ENCODE measurements around the gene SLC6A17. TPM values are rescaled to one million over a fixed set of nuclear protein-coding genes. Genes with fewer than 3 reads are reported as not detected.

The SLC6A17 gene
- total and polyA plus RNA-seq, 9 of the 15 experiments (the other 6 are each of a cell fraction or from before 2014, with no cell fraction given), result not detected

DNA sequence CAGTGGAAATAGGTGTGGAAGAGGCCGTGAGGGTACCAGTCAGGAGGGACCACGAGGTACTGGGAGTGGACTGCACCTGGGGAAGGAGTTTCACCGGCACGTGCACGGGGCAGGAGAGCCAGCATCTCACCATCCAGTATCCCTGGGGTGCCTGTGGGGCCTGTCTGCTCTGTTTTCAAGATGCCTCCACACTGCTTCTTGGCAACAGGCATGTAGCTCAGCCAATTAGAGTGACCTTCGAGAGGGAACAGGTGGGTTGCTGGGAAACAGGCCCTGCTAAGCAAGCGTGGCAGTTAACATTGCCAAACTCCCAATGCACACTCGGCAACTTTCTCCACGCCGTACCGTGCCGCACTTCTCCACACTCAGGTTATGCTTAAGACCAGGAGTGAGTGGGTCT lies 77.5 kb downstream of the SLC6A17 start:
- H3K27me3 ChIP-seq (ENCODE audit: control insufficient read depth in 2 of 2, insufficient read depth in 2 of 2, low read length in 2 of 2), result peaks cover 45 to 95% of the 10 kb centered on the region in 2 experiments; a peak in 4 of 5 replicates
- CTCF ChIA-PET (ENCODE audit: low intra/inter-chr PET ratio), result no interaction called here
- POLR2A ChIA-PET, result interaction anchor here (1.0 to 3.2 kb wide), 4 partner anchors 9 to 119 kb away, joined by 3 to 19 read pairs (median 4); no protein-coding TSS in a partner anchor
- H3K9me3 ChIP-seq (replicated peaks; ENCODE audit: control insufficient read depth, insufficient read depth, low read depth, low read length), result no peaks in the 10 kb centered on the region
- H3K4me2 ChIP-seq (ENCODE audit: insufficient read depth, low read length), result no peak overlapping the region
- ATAC-seq, result no peak
- no peak overlapping the region for H3K4me3 ChIP-seq
- in situ Hi-C loops (cut with MboI), result no loop called here
- H2AFZ ChIP-seq (ENCODE audit: low read depth, low read length), result no peak overlapping the region
- TF ChIP-seq GTF2F1 (IDR thresholded peaks at IDR 0.05; ENCODE audit: low read depth, low read length) (no peak), BHLHE40 (IDR thresholded peaks at IDR 0.05; ENCODE audit: low read length) (0 out of 2 replicates have a peak, but pooled peaks have one; percentile 5)
- no peaks in the 10 kb centered on the region for H3K79me2 ChIP-seq (ENCODE audit: control insufficient read depth, insufficient read depth, low read length)
- BruUV-seq (replicated peaks), result no TSS peak
- no peaks in the 10 kb centered on the region for H3K36me3 ChIP-seq (ENCODE audit: control insufficient read depth, insufficient read depth, low read length)
- H3K27ac ChIP-seq (ENCODE audit: extremely low read depth, low read depth, low read length), result no peak overlapping the region
- no peak for DNase-seq (ENCODE audit: extremely low read depth in 1 of 4, low spot score in 3 of 4)
- H4K20me1 ChIP-seq (replicated peaks; ENCODE audit: control insufficient read depth, insufficient read depth, low read length), result peaks cover 48% of the 10 kb centered on the region
- no peak overlapping the region for H3K9ac ChIP-seq (ENCODE audit: insufficient read depth in 1 of 2, low read depth in 2 of 2, low read length in 2 of 2)
- intact Hi-C loops (cut with micrococcal nuclease), result no loop called here
- WGBS (ENCODE audit: insufficient coverage, low coverage, missing lambda C conversion rate), result under 1% methylated on average over 12 of the region's 12 CpGs
- FAIRE-seq, result no peak
- peaks cover 0 to 10% of the 10 kb centered on the region in 2 experiments; a peak in 2 of 5 replicates for H3K4me1 ChIP-seq (replicated peaks in 1 of 2; ENCODE audit: control insufficient read depth in 2 of 2, insufficient read depth in 2 of 2, low read length in 2 of 2)
- no peaks in the 10 kb centered on the region for H3K9me1 ChIP-seq (ENCODE audit: control insufficient read depth, insufficient read depth, low read length)

DNA sequence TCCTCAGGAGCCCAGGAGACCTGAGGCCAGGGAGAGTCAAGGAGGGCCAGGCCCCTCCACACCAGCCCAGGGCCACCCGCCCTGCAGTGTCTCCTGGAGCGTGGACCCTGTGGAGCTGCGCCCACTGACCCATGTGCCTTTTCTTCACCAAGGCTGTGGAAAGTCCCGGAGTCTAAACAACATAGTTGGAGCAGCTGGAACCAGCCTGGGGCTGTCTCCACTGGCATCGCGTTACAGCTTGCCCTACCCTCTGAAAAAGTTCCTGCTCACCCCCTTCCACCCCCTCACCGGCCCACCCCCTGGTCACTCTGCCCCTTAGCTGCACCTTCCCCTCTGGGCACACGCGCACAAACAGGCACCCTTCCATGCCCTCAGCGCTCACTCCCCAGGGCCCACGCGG lies 78.1 kb downstream of the SLC6A17 start:
- DNase-seq (ENCODE audit: extremely low read depth in 1 of 4, low spot score in 3 of 4) (no peak), FAIRE-seq (no peak), ATAC-seq (no peak)
- H2AFZ ChIP-seq (ENCODE audit: low read depth, low read length), result no peak overlapping the region
- no peaks in the 10 kb centered on the region for H3K79me2 ChIP-seq (ENCODE audit: control insufficient read depth, insufficient read depth, low read length)
- no peak overlapping the region for H3K4me2 ChIP-seq (ENCODE audit: insufficient read depth, low read length)
- no peaks in the 10 kb centered on the region for H3K9me1 ChIP-seq (ENCODE audit: control insufficient read depth, insufficient read depth, low read length)
- intact Hi-C loops (cut with micrococcal nuclease), result no loop called here
- peaks cover 40 to 95% of the 10 kb centered on the region in 2 experiments; a peak in 4 of 5 replicates for H3K27me3 ChIP-seq (ENCODE audit: control insufficient read depth in 2 of 2, insufficient read depth in 2 of 2, low read length in 2 of 2)
- peaks cover 0 to 6% of the 10 kb centered on the region in 2 experiments; a peak in 1 of 5 replicates for H3K4me1 ChIP-seq (replicated peaks in 1 of 2; ENCODE audit: control insufficient read depth in 2 of 2, insufficient read depth in 2 of 2, low read length in 2 of 2)
- H3K36me3 ChIP-seq (ENCODE audit: control insufficient read depth, insufficient read depth, low read length), result no peaks in the 10 kb centered on the region
- no peak overlapping the region for H3K27ac ChIP-seq (ENCODE audit: extremely low read depth, low read depth, low read length)
- 1% methylated on average over 12 of the region's 12 CpGs for WGBS (ENCODE audit: insufficient coverage, low coverage, missing lambda C conversion rate)
- H3K9me3 ChIP-seq (replicated peaks; ENCODE audit: control insufficient read depth, insufficient read depth, low read depth, low read length), result no peaks in the 10 kb centered on the region
- in situ Hi-C loops (cut with MboI), result no loop called here
- TF ChIP-seq TEAD1 (CRISPR knock-in tag; IDR thresholded peaks at IDR 0.05), result no peak
- peaks cover 45% of the 10 kb centered on the region for H4K20me1 ChIP-seq (replicated peaks; ENCODE audit: control insufficient read depth, insufficient read depth, low read length)
- no peak overlapping the region for H3K9ac ChIP-seq (ENCODE audit: insufficient read depth in 1 of 2, low read depth in 2 of 2, low read length in 2 of 2)
- no TSS peak for BruUV-seq (replicated peaks)
- POLR2A ChIA-PET, result interaction anchor here (0.7 to 1.5 kb wide), 4 partner anchors 9 to 118 kb away, joined by 3 to 4 read pairs (median 3); no protein-coding TSS in a partner anchor
- no peak overlapping the region for H3K4me3 ChIP-seq
- CTCF ChIA-PET (ENCODE audit: low intra/inter-chr PET ratio), result no interaction called here

Measured in K562 (cell line).